Subcutaneous abdominal adipose tissue (tissue), 5 donors: ENCODE measurements around the gene TAOK2.
A peak's percentile ranks its signal among the peaks of the same experiment; 100 is the strongest.

Source experiments
- H3K27ac ChIP-seq: one replicate; pipeline ENCODE4 v1.7.0; 2013; ENCODE audit warnings: low read depth, mild to moderate bottlenecking, inconsistent platforms, low read length, moderate library complexity
- H3K27me3 ChIP-seq, 5 donors: one replicate each; pipeline ENCODE4 v1.7.0; 2013; ENCODE audit warnings: low read length in 5 of 5, inconsistent platforms in 1 of 5; ENCODE audit not compliant: control insufficient read depth in 5 of 5, insufficient read depth in 4 of 5
- H3K36me3 ChIP-seq, 5 donors: one replicate each; pipeline ENCODE4 v1.7.0; 2013; ENCODE audit warnings: low read length in 5 of 5; ENCODE audit not compliant: control insufficient read depth in 5 of 5, insufficient read depth in 5 of 5
- H3K4me1 ChIP-seq, 5 donors: one replicate each; pipeline ENCODE4 v1.7.0; 2013; ENCODE audit warnings: low read length in 5 of 5, mild to moderate bottlenecking in 3 of 5, moderate library complexity in 1 of 5; ENCODE audit not compliant: control insufficient read depth in 5 of 5, insufficient read depth in 5 of 5
- H3K4me3 ChIP-seq, 5 donors: one replicate each; pipeline ENCODE4 v1.7.0; 2013; ENCODE audit warnings: low read length in 5 of 5, low read depth in 1 of 5
- H3K9ac ChIP-seq, 5 donors: one replicate each; pipeline ENCODE4 v1.7.0; 2013; ENCODE audit warnings: low read length in 5 of 5, mild to moderate bottlenecking in 4 of 5, moderate library complexity in 3 of 5
- H3K9me3 ChIP-seq, 5 donors: one replicate each; pipeline ENCODE4 v1.7.0; 2013; ENCODE audit warnings: low read length in 5 of 5; ENCODE audit not compliant: control insufficient read depth in 5 of 5
- donor health status: healthy.
- donor health status: healthy.
- donor health status: healthy.
- donor health status: healthy.
- donor health status: healthy.

TAOK2 gene

GRCh38 chr16:29993903-29994599 is 20.4 kb downstream of the TAOK2 start:
- peaks cover 6 to 47% (median 39%) of the 10 kb centered on the region in 5 donors for H3K4me1 ChIP-seq
- H3K4me3 ChIP-seq, result peak overlapping the region in 3 of 5 donors; percentile 75 to 94 (median 93)
- H3K27ac ChIP-seq, result peak overlapping the region; percentile 98
- H3K27me3 ChIP-seq, result no peaks in the 10 kb centered on the region
- H3K9me3 ChIP-seq, result no peaks in the 10 kb centered on the region
- H3K36me3 ChIP-seq, result peaks cover 0 to 54% (median 48%) of the 10 kb centered on the region in 5 donors
- peak overlapping the region in 2 of 5 donors; percentile 29 to 48 for H3K9ac ChIP-seq

- H3K36me3 ChIP-seq, result peaks cover 0 to 54% (median 47%) of the 10 kb centered on the region in 5 donors
Observed at GRCh38 chr16:29994600-29995323, 21.1 kb downstream of the TAOK2 start.

GRCh38 chr16:29995324-29995910 is 21.7 kb downstream of the TAOK2 start, which contains the start of gene HIRIP3:
Gene HIRIP3 (minus strand): TSS chr16:29995617. CDS start chr16:29995605, 12 bp downstream.
- Histone ChIP-seq H3K9ac (peak within 1 kb of the TSS; percentile 87 to 98 (median 93)), H3K4me3 (peak within 1 kb of the TSS; percentile 75 to 96 (median 93)), H3K27me3 (no peaks in the 10 kb centered on the region), H3K27ac (peak within 1 kb of the TSS; percentile 98), H3K4me1 (peaks cover 6 to 47% (median 39%) of the 10 kb centered on the region in 5 donors), H3K9me3 (no peaks in the 10 kb centered on the region), H3K36me3 (peaks cover 0 to 54% (median 45%) of the 10 kb centered on the region in 5 donors)

More at GRCh38 chr16:29994600-29995323, 21.1 kb downstream of the TAOK2 start:
- no peaks in the 10 kb centered on the region for H3K27me3 ChIP-seq
- no peaks in the 10 kb centered on the region for H3K9me3 ChIP-seq
- H3K4me1 ChIP-seq, result peaks cover 6 to 47% (median 39%) of the 10 kb centered on the region in 5 donors
- peak overlapping the region in 4 of 5 donors; percentile 91 to 98 (median 94) for H3K9ac ChIP-seq
- H3K27ac ChIP-seq, result peak overlapping the region; percentile 98
- H3K4me3 ChIP-seq, result peak overlapping the region; percentile 75 to 94 (median 93)

GRCh38 chr16:29995911-29996765 is 22.5 kb downstream of the TAOK2 start, which contains the start of gene INO80E:
Gene INO80E (plus strand): TSS chr16:29996241. CDS start chr16:29996311, 70 bp downstream.
- Histone ChIP-seq H3K9ac (peak within 1 kb of the TSS; percentile 87 to 98 (median 93)), H3K27me3 (no peaks in the 10 kb centered on the region), H3K36me3 (peaks cover 0 to 54% (median 39%) of the 10 kb centered on the region in 5 donors), H3K4me1 (peaks cover 6 to 47% (median 39%) of the 10 kb centered on the region in 5 donors), H3K4me3 (peak within 1 kb of the TSS; percentile 75 to 96 (median 93)), H3K9me3 (no peaks in the 10 kb centered on the region), H3K27ac (peak within 1 kb of the TSS; percentile 98)

- Histone ChIP-seq H3K27me3 (no peaks in the 10 kb centered on the region), H3K9ac (peak overlapping the region; percentile 73 to 98 (median 93)), H3K9me3 (no peaks in the 10 kb centered on the region), H3K4me3 (peak overlapping the region; percentile 75 to 96 (median 93)), H3K27ac (peak overlapping the region; percentile 98), H3K4me1 (peaks cover 6 to 42% (median 38%) of the 10 kb centered on the region in 5 donors), H3K36me3 (peaks cover 0 to 52% (median 34%) of the 10 kb centered on the region in 5 donors)
Observed at GRCh38 chr16:29996766-29997250, 23.1 kb downstream of the TAOK2 start.

- no peaks in the 10 kb centered on the region for H3K27me3 ChIP-seq
- H3K27ac ChIP-seq, result no peak overlapping the region
- peaks cover 0 to 55% (median 33%) of the 10 kb centered on the region in 5 donors for H3K36me3 ChIP-seq
- H3K4me1 ChIP-seq, result peaks cover 5 to 26% (median 19%) of the 10 kb centered on the region in 5 donors
- no peaks in the 10 kb centered on the region for H3K9me3 ChIP-seq
- H3K4me3 ChIP-seq, result no peak overlapping the region
- no peak overlapping the region for H3K9ac ChIP-seq
Observed at GRCh38 chr16:29999605-30000004, 25.9 kb downstream of the TAOK2 start.

GRCh38 chr16:30000735-30001631 is 27.3 kb downstream of the TAOK2 start:
- Histone ChIP-seq H3K4me1 (peaks cover 5 to 25% (median 14%) of the 10 kb centered on the region in 5 donors), H3K4me3 (no peak overlapping the region), H3K27ac (no peak overlapping the region), H3K27me3 (no peaks in the 10 kb centered on the region), H3K9ac (no peak overlapping the region), H3K9me3 (no peaks in the 10 kb centered on the region), H3K36me3 (peaks cover 0 to 55% (median 33%) of the 10 kb centered on the region in 5 donors)

GRCh38 chr16:30002614-30003346 is 29.1 kb downstream of the TAOK2 start:
- H3K9me3 ChIP-seq, result no peaks in the 10 kb centered on the region

More at GRCh38 chr16:30002614-30003346, 29.1 kb downstream of the TAOK2 start:
- Histone ChIP-seq H3K27me3 (peaks cover 2 to 6% (median 4%) of the 10 kb centered on the region in 5 donors), H3K4me3 (no peak overlapping the region), H3K9ac (no peak overlapping the region), H3K36me3 (peaks cover 0 to 51% (median 33%) of the 10 kb centered on the region in 5 donors), H3K27ac (no peak overlapping the region), H3K4me1 (peaks cover 0 to 15% (median 4%) of the 10 kb centered on the region in 5 donors)
